ENCODE results near the gene ZEB2. TPM values are rescaled to one million over a fixed set of nuclear protein-coding genes. Genes with fewer than 3 reads are reported as not detected.

The ZEB2 gene
- total RNA-seq, 1 donor from 2014 or later: 95.4 TPM

- peak overlapping the region; percentile 95 for H3K27ac Mint-ChIP-seq (ENCODE audit: unreplicated experiment)
- DNase-seq (ENCODE audit: low spot score): no peak
- no peak for TF ChIP-seq CTCF (IDR thresholded peaks at IDR 0.05)
- H3K9me3 Mint-ChIP-seq (ENCODE audit: low read depth): no peaks in the 10 kb centered on the region
- H3K36me3 Mint-ChIP-seq (ENCODE audit: low read depth): no peaks in the 10 kb centered on the region
- no peak overlapping the region for H3K4me3 Mint-ChIP-seq (ENCODE audit: unreplicated experiment)
- peaks cover 46% of the 10 kb centered on the region for H3K4me1 Mint-ChIP-seq (ENCODE audit: low read depth)
- no peaks in the 10 kb centered on the region for H3K27me3 Mint-ChIP-seq (ENCODE audit: low read depth)
Measured at GRCh38 chr2:144358979-144359541, 160.9 kb downstream of the ZEB2 start.

- Mint-ChIP-seq H3K4me1 (ENCODE audit: low read depth) (peaks cover 45% of the 10 kb centered on the region), H3K27ac (ENCODE audit: unreplicated experiment) (peak overlapping the region; percentile 95), H3K4me3 (ENCODE audit: unreplicated experiment) (no peak overlapping the region), H3K27me3 (ENCODE audit: low read depth) (no peaks in the 10 kb centered on the region), H3K9me3 (ENCODE audit: low read depth) (no peaks in the 10 kb centered on the region), H3K36me3 (ENCODE audit: low read depth) (no peaks in the 10 kb centered on the region)
- TF ChIP-seq CTCF (IDR thresholded peaks at IDR 0.05): no peak
- DNase-seq (ENCODE audit: low spot score): no peak
Measured at GRCh38 chr2:144358374-144358964, 161.4 kb downstream of the ZEB2 start.

- DNase-seq (ENCODE audit: low spot score): no peak
- H3K9me3 Mint-ChIP-seq (ENCODE audit: low read depth): no peaks in the 10 kb centered on the region
- TF ChIP-seq CTCF (IDR thresholded peaks at IDR 0.05): no peak
- peaks cover 44% of the 10 kb centered on the region for H3K4me1 Mint-ChIP-seq (ENCODE audit: low read depth)
- no peaks in the 10 kb centered on the region for H3K36me3 Mint-ChIP-seq (ENCODE audit: low read depth)
- no peak overlapping the region for H3K4me3 Mint-ChIP-seq (ENCODE audit: unreplicated experiment)
- H3K27me3 Mint-ChIP-seq (ENCODE audit: low read depth): no peaks in the 10 kb centered on the region
- H3K27ac Mint-ChIP-seq (ENCODE audit: unreplicated experiment): peak overlapping the region; percentile 95
Measured at GRCh38 chr2:144357623-144358373, 162.1 kb downstream of the ZEB2 start.

GRCh38 chr2:144356402-144356801 is 163.5 kb downstream of the ZEB2 start:
- Mint-ChIP-seq H3K27me3 (ENCODE audit: low read depth) (no peaks in the 10 kb centered on the region), H3K4me1 (ENCODE audit: low read depth) (peaks cover 40% of the 10 kb centered on the region), H3K36me3 (ENCODE audit: low read depth) (no peaks in the 10 kb centered on the region), H3K27ac (ENCODE audit: unreplicated experiment) (no peak overlapping the region), H3K4me3 (ENCODE audit: unreplicated experiment) (no peak overlapping the region), H3K9me3 (ENCODE audit: low read depth) (no peaks in the 10 kb centered on the region)
- DNase-seq (ENCODE audit: low spot score): no peak
- no peak for TF ChIP-seq CTCF (IDR thresholded peaks at IDR 0.05)

- H3K9me3 Mint-ChIP-seq (ENCODE audit: low read depth): no peaks in the 10 kb centered on the region
- DNase-seq (ENCODE audit: low spot score): no peak
- no peak for TF ChIP-seq CTCF (IDR thresholded peaks at IDR 0.05)
Measured at GRCh38 chr2:144354953-144355352, 165.0 kb downstream of the ZEB2 start.

More at GRCh38 chr2:144354953-144355352, 165.0 kb downstream of the ZEB2 start:
- Mint-ChIP-seq H3K4me1 (ENCODE audit: low read depth) (peaks cover 53% of the 10 kb centered on the region), H3K27ac (ENCODE audit: unreplicated experiment) (no peak overlapping the region), H3K36me3 (ENCODE audit: low read depth) (no peaks in the 10 kb centered on the region), H3K4me3 (ENCODE audit: unreplicated experiment) (no peak overlapping the region), H3K27me3 (ENCODE audit: low read depth) (no peaks in the 10 kb centered on the region)
